ENCODE measurements around the gene NLGN1.

The NLGN1 gene

DNA sequence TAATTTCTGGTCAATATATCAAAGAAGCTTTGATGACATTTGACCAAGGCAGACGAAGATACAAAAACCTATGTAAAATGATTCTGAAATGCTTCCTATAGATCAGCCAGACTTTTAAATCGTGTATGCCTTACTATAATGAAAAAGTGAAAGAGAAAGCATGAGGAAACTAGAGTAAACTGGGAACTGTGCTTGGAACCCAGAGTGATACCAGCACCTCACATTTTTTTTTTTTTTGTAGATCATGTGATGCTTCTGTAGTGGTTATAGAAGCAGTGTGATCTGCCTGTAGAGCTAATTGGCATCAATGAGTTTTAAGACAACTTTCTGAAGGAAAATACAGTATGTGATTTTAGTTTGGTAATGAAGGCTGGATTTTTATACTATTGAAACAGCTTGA, 150.7 kb downstream of the NLGN1 start:
- Histone ChIP-seq H3K9me3 (ENCODE audit: control insufficient read depth, insufficient read depth, low read length) (no peaks in the 10 kb centered on the region), H3K27me3 (ENCODE audit: control insufficient read depth, insufficient read depth, low read length) (no peaks in the 10 kb centered on the region), H3K36me3 (ENCODE audit: control insufficient read depth, insufficient read depth, low read length) (no peaks in the 10 kb centered on the region), H3K4me1 (ENCODE audit: control insufficient read depth, insufficient read depth, low read length) (no peaks in the 10 kb centered on the region), H3K4me3 (ENCODE audit: low read length) (no peak overlapping the region), H3K27ac (ENCODE audit: low read length) (no peak overlapping the region)
- DNase-seq (ENCODE audit: low read depth, low spot score), result no peak
- WGBS (ENCODE audit: insufficient coverage, insufficient read length), result no CpG with 5 or more reads among the region's 2 CpGs

DNA sequence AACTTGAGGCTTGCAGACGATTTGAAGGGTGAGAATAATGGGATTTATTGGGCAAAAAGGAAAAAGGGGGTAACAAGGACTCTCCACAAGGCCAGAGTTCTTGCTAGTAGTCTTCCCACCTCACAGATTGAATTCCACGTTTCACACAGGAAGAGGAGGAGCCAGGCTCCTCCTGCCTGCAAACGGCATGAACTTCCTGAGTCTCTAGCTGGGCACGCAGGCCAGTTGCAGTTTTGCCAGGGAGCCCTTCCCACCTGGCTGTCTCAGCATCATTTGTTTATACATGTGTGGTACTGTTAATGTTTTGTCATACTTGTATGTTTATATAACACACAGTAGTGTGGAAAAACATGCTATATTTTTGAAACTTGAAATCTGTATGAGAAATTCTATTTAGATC, 155.0 kb downstream of the NLGN1 start:
- WGBS (ENCODE audit: insufficient coverage, insufficient read length), result no CpG with 5 or more reads among the region's 4 CpGs
- H3K9me3 ChIP-seq (ENCODE audit: control insufficient read depth, insufficient read depth, low read length), result no peaks in the 10 kb centered on the region
- no peaks in the 10 kb centered on the region for H3K4me1 ChIP-seq (ENCODE audit: control insufficient read depth, insufficient read depth, low read length)
- no peak overlapping the region for H3K4me3 ChIP-seq (ENCODE audit: low read length)
- no peaks in the 10 kb centered on the region for H3K36me3 ChIP-seq (ENCODE audit: control insufficient read depth, insufficient read depth, low read length)
- DNase-seq (ENCODE audit: low read depth, low spot score), result no peak
- no peak overlapping the region for H3K27ac ChIP-seq (ENCODE audit: low read length)
- H3K27me3 ChIP-seq (ENCODE audit: control insufficient read depth, insufficient read depth, low read length), result no peaks in the 10 kb centered on the region

DNA sequence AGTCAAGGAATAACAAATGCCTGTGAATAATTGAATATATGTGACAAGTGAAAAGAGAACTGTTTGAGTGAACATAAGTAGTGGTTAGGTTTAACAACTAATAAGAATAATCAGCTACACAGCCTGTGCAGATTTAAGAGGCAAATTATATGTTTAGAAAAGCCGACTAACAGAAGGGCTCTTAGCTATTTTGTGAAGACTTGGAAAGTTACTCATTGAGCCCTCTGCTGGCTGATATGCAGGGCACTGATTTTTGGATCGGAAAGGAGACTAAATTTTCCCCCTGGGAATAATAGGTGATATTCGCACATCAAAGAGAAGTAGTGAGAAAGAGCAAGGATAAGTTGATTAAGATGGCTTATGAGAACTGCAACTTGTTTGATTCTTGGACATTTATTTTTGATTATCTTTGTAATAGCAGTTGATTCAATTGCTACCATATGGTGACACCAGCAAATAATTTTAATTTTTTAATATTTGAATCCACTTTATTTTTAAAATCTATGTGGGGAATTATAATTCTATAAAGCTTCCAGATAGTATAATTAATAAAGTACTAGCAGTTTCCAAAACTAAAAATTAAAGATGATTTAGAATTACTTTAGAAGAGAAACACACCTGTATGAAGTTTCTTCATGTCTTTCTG, 156.2 kb downstream of the NLGN1 start:
- no peaks in the 10 kb centered on the region for H3K4me1 ChIP-seq (ENCODE audit: control insufficient read depth, insufficient read depth, low read length)
- no CpG with 5 or more reads among the region's 3 CpGs for WGBS (ENCODE audit: insufficient coverage, insufficient read length)
- no peaks in the 10 kb centered on the region for H3K9me3 ChIP-seq (ENCODE audit: control insufficient read depth, insufficient read depth, low read length)
- H3K27ac ChIP-seq (ENCODE audit: low read length), result no peak overlapping the region
- no peak overlapping the region for H3K4me3 ChIP-seq (ENCODE audit: low read length)
- no peaks in the 10 kb centered on the region for H3K36me3 ChIP-seq (ENCODE audit: control insufficient read depth, insufficient read depth, low read length)
- H3K27me3 ChIP-seq (ENCODE audit: control insufficient read depth, insufficient read depth, low read length), result no peaks in the 10 kb centered on the region
- DNase-seq (ENCODE audit: low read depth, low spot score), result peak; percentile 33

DNA sequence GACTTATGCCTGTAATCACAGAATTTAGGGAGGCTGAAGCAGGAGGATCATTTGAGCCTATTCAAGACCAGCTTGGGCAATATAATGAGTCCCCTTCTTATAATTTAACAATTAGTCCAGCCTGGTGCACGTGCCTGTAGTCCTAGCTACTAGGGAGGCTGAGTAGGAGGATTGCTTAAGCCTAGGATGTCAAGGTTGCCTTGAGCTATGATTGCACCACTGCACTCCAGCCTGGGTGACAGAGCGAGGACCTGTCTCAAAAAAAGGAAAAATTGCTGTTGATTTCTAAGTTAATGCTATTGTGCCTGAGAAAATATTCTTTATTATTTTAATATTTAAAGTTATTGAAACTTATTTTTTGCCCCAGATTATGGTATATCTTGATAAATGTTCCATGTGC, 159.0 kb downstream of the NLGN1 start:
- H3K27ac ChIP-seq (ENCODE audit: low read length), result no peak overlapping the region
- no CpG with 5 or more reads among the region's 2 CpGs for WGBS (ENCODE audit: insufficient coverage, insufficient read length)
- H3K27me3 ChIP-seq (ENCODE audit: control insufficient read depth, insufficient read depth, low read length), result no peaks in the 10 kb centered on the region
- no peaks in the 10 kb centered on the region for H3K9me3 ChIP-seq (ENCODE audit: control insufficient read depth, insufficient read depth, low read length)
- no peak for DNase-seq (ENCODE audit: low read depth, low spot score)
- H3K4me3 ChIP-seq (ENCODE audit: low read length), result no peak overlapping the region
- H3K4me1 ChIP-seq (ENCODE audit: control insufficient read depth, insufficient read depth, low read length), result no peaks in the 10 kb centered on the region
- H3K36me3 ChIP-seq (ENCODE audit: control insufficient read depth, insufficient read depth, low read length), result no peaks in the 10 kb centered on the region

DNA sequence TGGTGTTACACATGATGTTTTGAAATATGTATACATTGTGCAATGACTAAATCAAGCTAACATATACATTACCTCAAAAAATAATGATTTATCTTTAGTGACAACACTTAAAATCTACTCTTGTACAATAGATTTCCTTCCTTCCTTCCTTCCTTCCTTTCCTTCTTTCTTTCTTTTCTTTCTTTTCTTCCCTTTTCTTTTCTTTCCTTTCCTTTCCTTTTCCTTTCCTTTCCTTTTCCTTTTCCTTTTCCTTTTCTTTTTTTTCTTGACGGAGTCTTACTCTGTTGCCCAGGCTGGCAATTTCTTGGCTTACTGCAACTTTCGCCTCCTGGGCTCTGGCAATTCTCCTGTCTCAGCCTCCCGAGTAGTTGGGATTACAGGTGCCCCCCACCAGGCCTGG, 170.5 kb downstream of the NLGN1 start:
- H3K4me3 ChIP-seq (ENCODE audit: low read length), result no peak overlapping the region

DNA sequence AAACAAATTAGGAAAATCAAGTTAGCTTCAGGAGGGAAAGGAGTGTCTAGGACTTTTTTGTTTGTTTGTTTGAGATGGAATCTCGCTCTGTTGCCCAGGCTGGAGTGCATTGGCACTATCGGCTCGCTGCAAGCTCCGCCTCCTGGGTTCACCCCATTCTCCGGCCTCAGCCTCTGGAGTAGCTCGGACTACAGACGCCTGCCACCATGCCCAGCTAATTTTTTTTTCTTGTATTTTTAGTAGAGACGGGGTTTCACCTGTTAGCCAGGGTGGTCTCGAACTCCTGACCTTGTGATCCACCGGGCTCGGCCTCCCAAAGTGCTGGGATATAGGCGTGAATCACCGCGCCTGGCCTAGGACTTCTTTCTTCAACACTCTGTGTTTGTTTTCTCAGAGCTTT, 171.1 kb downstream of the NLGN1 start:
- Histone ChIP-seq H3K9me3 (ENCODE audit: control insufficient read depth, insufficient read depth, low read length) (no peaks in the 10 kb centered on the region), H3K4me1 (ENCODE audit: control insufficient read depth, insufficient read depth, low read length) (no peaks in the 10 kb centered on the region), H3K4me3 (ENCODE audit: low read length) (no peak overlapping the region), H3K27ac (ENCODE audit: low read length) (no peak overlapping the region), H3K27me3 (ENCODE audit: control insufficient read depth, insufficient read depth, low read length) (no peaks in the 10 kb centered on the region), H3K36me3 (ENCODE audit: control insufficient read depth, insufficient read depth, low read length) (no peaks in the 10 kb centered on the region)
- WGBS (ENCODE audit: insufficient coverage, insufficient read length), result no CpG with 5 or more reads among the region's 14 CpGs
- DNase-seq (ENCODE audit: low read depth, low spot score), result no peak

More for the DNA sequence above, 170.5 kb downstream of the NLGN1 start:
- no peaks in the 10 kb centered on the region for H3K36me3 ChIP-seq (ENCODE audit: control insufficient read depth, insufficient read depth, low read length)
- no peak for DNase-seq (ENCODE audit: low read depth, low spot score)
- no CpG with 5 or more reads among the region's 3 CpGs for WGBS (ENCODE audit: insufficient coverage, insufficient read length)
- H3K9me3 ChIP-seq (ENCODE audit: control insufficient read depth, insufficient read depth, low read length), result no peaks in the 10 kb centered on the region
- H3K27me3 ChIP-seq (ENCODE audit: control insufficient read depth, insufficient read depth, low read length), result no peaks in the 10 kb centered on the region
- no peak overlapping the region for H3K27ac ChIP-seq (ENCODE audit: low read length)
- H3K4me1 ChIP-seq (ENCODE audit: control insufficient read depth, insufficient read depth, low read length), result no peaks in the 10 kb centered on the region

DNA sequence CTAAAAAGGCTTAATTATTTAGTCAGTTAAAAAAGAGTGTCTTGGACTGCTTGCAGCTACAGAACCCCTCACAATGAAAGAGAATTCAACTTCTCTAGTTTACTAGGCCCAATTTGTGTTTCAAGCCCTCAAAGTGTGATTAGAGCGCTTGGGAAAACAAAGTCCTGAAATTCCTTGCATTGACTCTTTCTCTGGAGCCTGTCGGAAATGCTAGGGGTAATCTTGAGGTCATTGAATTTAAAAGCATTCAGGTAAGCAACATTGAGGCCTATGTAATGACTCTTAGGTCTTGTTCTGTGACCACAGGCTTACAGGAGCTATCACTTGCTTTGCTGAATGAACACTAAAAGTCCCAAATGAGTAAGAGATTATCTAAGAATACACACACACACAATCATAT, 186.0 kb downstream of the NLGN1 start:
- WGBS (ENCODE audit: insufficient coverage, insufficient read length), result no CpG with 5 or more reads among the region's 2 CpGs
- Histone ChIP-seq H3K9me3 (ENCODE audit: control insufficient read depth, insufficient read depth, low read length) (no peaks in the 10 kb centered on the region), H3K4me1 (ENCODE audit: control insufficient read depth, insufficient read depth, low read length) (no peaks in the 10 kb centered on the region)

DNA sequence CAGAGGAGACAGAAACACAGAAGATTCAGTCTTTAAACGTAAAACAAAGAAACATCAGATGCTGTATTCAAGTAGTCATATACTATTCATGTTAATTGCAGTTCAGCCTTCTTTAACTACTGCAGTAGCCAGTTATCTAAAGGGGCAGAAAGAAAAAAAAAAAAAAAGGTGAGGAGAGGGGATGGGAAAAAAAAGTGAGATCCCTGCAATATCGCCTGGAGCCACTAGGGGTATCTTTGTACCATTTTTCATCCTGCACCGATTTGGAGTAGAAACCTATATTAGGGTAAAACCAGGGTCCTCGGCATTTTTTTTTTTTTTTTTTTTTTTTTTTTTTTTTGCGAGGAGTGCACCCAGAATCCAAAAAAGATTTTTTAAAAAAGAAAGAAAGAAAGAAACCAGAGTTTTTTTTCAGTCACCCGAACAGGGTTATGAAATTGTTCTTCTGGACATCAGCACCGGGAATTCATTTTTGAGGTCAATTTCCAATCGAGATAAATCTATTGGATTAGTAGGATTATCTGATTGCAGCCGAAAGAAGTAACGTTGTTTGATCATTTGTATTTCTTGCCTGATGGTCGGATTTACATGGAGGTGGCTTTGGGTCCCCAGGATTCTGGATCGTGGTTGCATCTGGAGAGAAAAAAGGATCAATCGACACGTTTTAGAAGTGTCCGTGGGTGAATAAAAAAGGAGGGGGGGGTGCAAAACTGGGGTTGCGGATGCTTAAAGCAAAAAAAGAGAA, 186.7 kb downstream of the NLGN1 start:
- Histone ChIP-seq H3K27me3 (ENCODE audit: control insufficient read depth, insufficient read depth, low read length) (0 out of 2 replicates have a peak, but pooled peaks cover 1% of the 10 kb centered on the region), H3K9me3 (ENCODE audit: control insufficient read depth, insufficient read depth, low read length) (no peaks in the 10 kb centered on the region), H3K27ac (ENCODE audit: low read length) (no peak overlapping the region), H3K36me3 (ENCODE audit: control insufficient read depth, insufficient read depth, low read length) (no peaks in the 10 kb centered on the region), H3K4me3 (ENCODE audit: low read length) (peak overlapping the region; percentile 43; the same call in 1 of the 2 replicates), H3K4me1 (ENCODE audit: control insufficient read depth, insufficient read depth, low read length) (no peaks in the 10 kb centered on the region)
- WGBS (ENCODE audit: insufficient coverage, insufficient read length), result no CpG with 5 or more reads among the region's 16 CpGs
- DNase-seq (ENCODE audit: low read depth, low spot score), result peak; percentile 50

More for the DNA sequence above, 186.0 kb downstream of the NLGN1 start:
- Histone ChIP-seq H3K4me3 (ENCODE audit: low read length) (no peak overlapping the region), H3K36me3 (ENCODE audit: control insufficient read depth, insufficient read depth, low read length) (no peaks in the 10 kb centered on the region), H3K27ac (ENCODE audit: low read length) (no peak overlapping the region), H3K27me3 (ENCODE audit: control insufficient read depth, insufficient read depth, low read length) (0 out of 2 replicates have a peak, but pooled peaks cover 1% of the 10 kb centered on the region)
- no peak for DNase-seq (ENCODE audit: low read depth, low spot score)

DNA sequence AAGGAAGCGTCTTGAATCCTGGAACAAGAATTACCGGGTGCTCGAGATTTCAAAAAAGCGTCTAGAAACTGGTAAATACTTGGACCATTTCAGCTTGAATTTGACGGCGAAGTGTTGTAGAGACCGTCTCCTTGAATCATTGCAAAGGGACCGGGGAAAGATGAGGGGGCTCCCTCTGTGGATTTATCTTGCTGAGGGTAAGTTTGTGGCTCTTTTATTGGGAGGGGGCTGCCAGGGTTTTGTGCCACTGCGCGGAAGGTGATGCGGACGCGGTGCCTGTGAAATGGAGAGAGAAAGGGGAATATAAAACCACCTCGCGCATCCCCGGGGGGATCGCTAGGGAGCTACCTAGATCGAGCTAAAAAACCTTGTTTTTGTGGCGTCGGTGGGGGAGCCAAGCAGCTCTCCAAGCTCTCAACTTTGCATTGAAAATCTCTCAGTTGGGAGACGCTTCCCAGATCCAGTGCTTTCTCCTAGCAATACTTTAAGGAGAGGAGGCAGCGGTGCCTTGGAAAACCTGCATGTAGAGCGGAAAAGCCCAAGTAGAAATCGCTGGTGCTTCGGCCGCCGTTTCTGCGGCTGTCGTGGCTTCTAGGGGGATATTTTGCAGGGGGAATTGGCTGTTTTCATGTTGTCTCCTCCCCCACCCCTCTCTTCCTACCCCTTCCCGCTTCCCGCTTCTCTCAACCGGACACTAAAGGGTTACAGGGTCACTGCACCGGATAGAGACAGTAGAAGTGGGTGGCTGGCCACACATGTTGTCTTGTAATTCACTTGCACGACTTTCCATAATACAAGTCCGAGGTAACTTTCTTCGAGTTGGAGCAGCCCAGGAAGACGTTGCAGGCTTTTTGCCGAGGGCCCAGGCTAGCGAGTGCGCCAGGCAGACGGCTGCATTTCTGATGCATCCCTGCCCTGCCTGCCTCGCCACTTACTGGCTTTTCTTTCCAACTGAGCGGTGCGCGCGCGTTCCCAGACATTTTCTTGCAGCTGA, 187.6 kb downstream of the NLGN1 start:
- H3K27ac ChIP-seq (ENCODE audit: low read length), result no peak overlapping the region
- no peaks in the 10 kb centered on the region for H3K4me1 ChIP-seq (ENCODE audit: control insufficient read depth, insufficient read depth, low read length)
- no peaks in the 10 kb centered on the region for H3K9me3 ChIP-seq (ENCODE audit: control insufficient read depth, insufficient read depth, low read length)
- H3K4me3 ChIP-seq (ENCODE audit: low read length), result peak overlapping the region; percentile 43; the same call in 1 of the 2 replicates
- no CpG with 5 or more reads among the region's 47 CpGs for WGBS (ENCODE audit: insufficient coverage, insufficient read length)
- H3K27me3 ChIP-seq (ENCODE audit: control insufficient read depth, insufficient read depth, low read length), result 0 out of 2 replicates have a peak, but pooled peaks cover 1% of the 10 kb centered on the region
- H3K36me3 ChIP-seq (ENCODE audit: control insufficient read depth, insufficient read depth, low read length), result no peaks in the 10 kb centered on the region
- peak; percentile 63 for DNase-seq (ENCODE audit: low read depth, low spot score)

DNA sequence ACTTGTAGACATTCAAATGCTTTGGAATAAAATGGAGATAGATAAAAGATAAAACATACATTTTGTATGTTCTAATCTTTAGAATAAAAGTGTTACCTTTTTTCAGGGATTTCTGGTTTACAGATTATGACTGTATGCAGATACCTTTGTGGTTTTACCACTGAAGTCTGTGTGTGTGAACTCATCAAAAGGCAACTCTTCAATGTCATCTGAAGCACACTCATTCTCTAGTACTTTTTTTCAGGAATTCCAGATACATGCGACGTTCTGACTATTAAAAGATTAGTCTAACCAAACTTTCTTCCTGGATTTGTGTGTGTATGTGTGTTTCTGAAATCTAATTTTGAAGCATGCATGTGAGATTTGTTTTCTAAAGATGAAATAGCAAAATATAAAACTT, 188.6 kb downstream of the NLGN1 start:
- Histone ChIP-seq H3K27ac (ENCODE audit: low read length) (no peak overlapping the region), H3K9me3 (ENCODE audit: control insufficient read depth, insufficient read depth, low read length) (no peaks in the 10 kb centered on the region), H3K36me3 (ENCODE audit: control insufficient read depth, insufficient read depth, low read length) (no peaks in the 10 kb centered on the region), H3K4me3 (ENCODE audit: low read length) (no peak overlapping the region), H3K27me3 (ENCODE audit: control insufficient read depth, insufficient read depth, low read length) (0 out of 2 replicates have a peak, but pooled peaks cover 1% of the 10 kb centered on the region), H3K4me1 (ENCODE audit: control insufficient read depth, insufficient read depth, low read length) (no peaks in the 10 kb centered on the region)
- no CpG with 5 or more reads among the region's 2 CpGs for WGBS (ENCODE audit: insufficient coverage, insufficient read length)
- no peak for DNase-seq (ENCODE audit: low read depth, low spot score)
